GM19351 (cell line): ENCODE data around the gene PSMC5.
"Not testable (repeated sequence)": the region's sequence is repeated elsewhere in the genome, so short reads cannot be mapped to it uniquely, and the experiment has no call there.

Experiments used
- ATAC-seq: cut with Tn5 transposase; IDR thresholded peaks from one replicate; pipeline ENCODE4 v1.9.1; 2021; ENCODE audit warnings: mild to moderate bottlenecking, moderate library complexity; ENCODE audit not compliant: unreplicated experiment

Gene PSMC5

DNA sequence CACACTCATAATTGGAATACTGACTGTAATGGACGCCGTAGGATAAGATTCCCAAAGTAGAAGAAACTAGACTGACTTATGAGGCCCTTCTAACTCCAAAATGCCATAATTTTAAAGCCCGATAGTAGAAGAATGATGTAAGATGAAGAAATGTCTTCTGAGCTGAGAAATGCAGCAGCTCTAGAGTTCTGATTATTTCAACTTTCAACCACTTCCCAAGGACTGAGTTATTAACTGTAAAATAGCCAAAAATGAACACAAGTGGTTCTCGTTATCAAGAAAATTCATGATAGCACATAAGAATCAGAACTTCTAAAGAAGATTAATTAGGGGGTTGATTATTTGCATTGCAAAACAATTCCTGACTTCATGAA lies 43.0 kb downstream of the PSMC5 start:
- ATAC-seq: not testable (repeated sequence)

- ATAC-seq: not testable (repeated sequence)
These were observed 44.6 kb downstream of the PSMC5 start for GRCh38 chr17:63871646-63872365.

DNA sequence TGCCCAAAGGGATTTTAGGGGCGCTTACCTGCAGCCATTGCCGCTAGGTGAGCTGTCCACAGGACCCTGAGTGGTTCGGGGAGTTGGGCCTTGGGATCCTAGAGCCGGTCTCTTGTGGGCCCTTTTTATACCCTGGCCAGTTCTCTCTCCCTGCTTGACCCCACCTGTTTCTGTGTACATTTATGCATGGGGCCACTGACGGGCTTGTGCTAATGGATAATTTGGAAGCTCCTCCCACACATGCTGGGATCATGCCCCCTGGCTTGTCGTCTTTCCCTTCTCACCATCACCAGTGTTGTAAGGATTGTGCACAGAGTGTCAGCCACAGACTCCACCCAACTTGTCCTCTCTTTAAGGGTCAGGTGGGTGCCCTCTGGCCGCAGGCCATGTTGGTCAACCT lies 46.3 kb downstream of the PSMC5 start, which contains the start of gene CSH2:
Gene CSH2, minus strand, starts transcription at position 101 of the 400 bp plus-strand sequence. Its CDS starts 63 bp downstream, at position 38.
- ATAC-seq: not testable (repeated sequence)

DNA sequence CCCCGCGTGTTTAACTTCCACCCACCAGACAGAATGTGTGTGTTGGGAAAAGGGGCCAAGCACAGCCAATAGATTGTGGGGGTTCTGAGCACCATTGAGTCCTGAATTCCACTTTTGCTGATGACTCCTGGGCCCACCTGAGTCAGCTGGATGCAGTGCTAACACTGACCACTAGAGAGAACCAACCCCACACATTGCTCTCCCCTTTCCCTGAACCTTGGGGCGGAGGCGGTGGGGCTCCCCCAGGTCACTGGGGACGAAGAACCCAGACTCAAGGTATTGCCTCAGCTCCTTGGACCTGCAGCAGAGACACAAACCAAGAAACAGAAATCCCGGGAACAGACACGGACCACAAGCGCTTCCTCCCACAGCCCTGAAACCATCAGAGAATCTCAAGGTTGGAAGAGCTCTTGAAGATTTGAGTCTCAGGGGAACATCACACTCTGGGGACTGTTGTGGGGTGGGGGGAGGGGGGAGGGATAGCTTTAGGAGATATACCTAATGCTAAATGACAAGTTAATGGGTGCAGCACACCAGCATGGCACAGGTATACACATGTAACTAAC lies 46.9 kb downstream of the PSMC5 start:
- ATAC-seq: not testable (repeated sequence)

DNA sequence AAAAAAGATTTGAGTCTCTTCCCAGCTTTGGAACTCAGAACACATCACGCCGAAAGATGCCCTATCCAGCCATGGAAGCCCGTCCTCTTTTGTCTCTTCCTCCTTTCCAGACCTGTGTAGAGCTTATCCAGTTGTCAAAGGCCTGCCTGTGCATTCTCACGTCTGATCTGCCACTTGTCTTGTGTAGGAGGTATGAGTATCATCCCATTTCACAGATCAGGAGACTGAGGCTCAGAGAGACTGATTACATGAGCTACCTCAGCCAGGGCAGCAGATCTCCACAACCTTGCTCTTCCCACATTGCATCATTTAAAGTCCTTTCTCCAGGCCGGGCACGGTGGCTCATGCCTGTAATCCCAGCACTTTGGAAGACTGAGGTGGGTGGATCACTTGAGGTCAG lies 47.5 kb downstream of the PSMC5 start:
- not testable (repeated sequence) for ATAC-seq

GRCh38 chr17:63878413-63878812 lies 51.2 kb downstream of the PSMC5 start:
- not testable (repeated sequence) for ATAC-seq

GRCh38 chr17:63880706-63881105 lies 53.5 kb downstream of the PSMC5 start:
- no peak for ATAC-seq

GRCh38 chr17:63881337-63881736 lies 54.1 kb downstream of the PSMC5 start:
- ATAC-seq: not testable (repeated sequence)
